Measurements from ENCODE around the gene TRIM6. TPM values are rescaled to one million over a fixed set of nuclear protein-coding genes. Genes with fewer than 3 reads are reported as not detected.
A peak's percentile ranks its signal among the peaks of the same experiment; 100 is the strongest.
"Not testable (repeated sequence)": the region's sequence is repeated elsewhere in the genome, so short reads cannot be mapped to it uniquely, and the experiment has no call there.

TRIM6 gene, protein sequence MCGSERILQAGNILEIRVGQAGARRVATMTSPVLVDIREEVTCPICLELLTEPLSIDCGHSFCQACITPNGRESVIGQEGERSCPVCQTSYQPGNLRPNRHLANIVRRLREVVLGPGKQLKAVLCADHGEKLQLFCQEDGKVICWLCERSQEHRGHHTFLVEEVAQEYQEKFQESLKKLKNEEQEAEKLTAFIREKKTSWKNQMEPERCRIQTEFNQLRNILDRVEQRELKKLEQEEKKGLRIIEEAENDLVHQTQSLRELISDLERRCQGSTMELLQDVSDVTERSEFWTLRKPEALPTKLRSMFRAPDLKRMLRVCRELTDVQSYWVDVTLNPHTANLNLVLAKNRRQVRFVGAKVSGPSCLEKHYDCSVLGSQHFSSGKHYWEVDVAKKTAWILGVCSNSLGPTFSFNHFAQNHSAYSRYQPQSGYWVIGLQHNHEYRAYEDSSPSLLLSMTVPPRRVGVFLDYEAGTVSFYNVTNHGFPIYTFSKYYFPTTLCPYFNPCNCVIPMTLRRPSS
- polyA plus RNA-seq (2014; cell fraction: cytosol; rRNA removed) = 0.07 and 0.21 TPM in 2 replicates
- polyA plus RNA-seq (2014; cell fraction: nucleus; rRNA removed) = 0.03 and 3.7 TPM in 2 replicates

GRCh38 chr11:5596607-5597201, at the start of gene TRIM6:
Gene TRIM6, plus strand, starts transcription at chr11:5596637. Its CDS starts 261 bp downstream, at chr11:5596898.
- DNase-seq (ENCODE audit: low spot score) = no peak

- no peak for DNase-seq (ENCODE audit: low spot score)
Observed at GRCh38 chr11:5547982-5548381, 48.5 kb upstream of the TRIM6 start.

DNA sequence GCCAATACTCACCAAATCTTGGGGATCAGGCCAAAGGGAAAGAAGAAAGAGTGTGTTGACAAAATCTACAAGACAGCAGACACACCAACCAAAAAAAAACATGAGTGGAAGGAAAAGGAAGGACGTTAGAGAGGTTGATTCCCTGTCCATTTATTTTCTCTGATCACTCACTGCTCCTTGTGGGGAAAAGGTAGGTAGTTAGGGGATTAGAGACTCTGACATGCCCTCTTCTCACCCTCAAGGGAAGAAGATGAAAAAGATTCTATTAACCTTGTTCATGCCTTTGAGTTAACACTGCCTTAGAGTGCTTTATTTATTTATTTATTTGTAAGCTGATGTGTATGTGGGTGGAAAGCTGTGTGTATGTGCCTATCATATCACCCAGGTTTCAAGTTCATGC, 48.0 kb upstream of the TRIM6 start, which contains the start of gene OR52H1:
Gene OR52H1 (minus strand): TSS at position 101 of the 400 bp plus-strand sequence. CDS start 3,035 bp downstream, outside the sequence.
- no peak for DNase-seq (ENCODE audit: low spot score)

DNA sequence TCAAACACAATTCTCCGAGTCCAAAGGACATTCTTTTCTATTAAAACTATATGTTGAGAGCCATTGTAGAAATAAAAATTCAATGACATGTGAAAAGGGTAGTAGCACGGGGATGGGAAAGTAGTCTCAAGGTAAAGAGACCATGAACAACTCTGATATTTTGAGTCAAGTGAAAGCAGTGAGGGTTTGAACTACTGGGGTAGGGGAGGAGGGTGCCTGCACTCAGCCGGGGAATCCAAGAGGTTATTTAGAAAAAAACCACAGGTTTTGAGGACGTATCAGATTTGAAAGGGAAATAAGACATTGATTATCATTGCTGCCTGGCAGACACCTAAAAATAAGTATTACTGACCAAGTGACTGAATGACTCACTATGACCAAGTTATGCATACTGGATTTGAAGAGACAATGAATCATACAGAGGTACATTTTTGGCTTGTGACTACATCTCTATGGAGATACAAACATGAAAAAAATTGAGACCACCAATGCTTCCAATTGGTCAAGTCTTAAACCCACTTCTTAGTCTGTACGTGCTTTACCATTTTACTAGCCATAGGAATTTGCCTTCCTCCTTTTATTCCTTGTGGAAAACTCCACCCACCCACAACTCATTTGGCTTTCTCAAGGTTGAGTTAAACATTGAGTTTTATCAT, 45.9 kb upstream of the TRIM6 start:
- no peak for DNase-seq (ENCODE audit: low spot score)

DNA sequence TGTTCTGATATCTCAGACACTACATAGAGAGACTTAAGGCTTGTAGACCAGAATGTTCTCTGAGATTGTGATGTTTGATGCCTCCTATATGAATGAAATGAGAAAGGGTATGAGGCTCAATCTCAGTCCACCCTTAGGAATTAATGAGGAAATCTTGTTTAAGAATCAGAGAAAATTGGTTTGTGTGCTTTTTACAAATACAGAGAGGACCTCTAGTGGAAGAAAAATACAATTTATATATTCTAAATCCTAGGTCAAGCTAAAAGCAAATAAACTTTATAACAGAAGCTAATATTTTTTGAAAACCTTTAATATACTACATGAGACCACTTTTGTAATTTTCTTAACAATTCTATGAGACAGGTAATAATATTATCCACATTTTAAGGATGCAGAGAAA, 43.1 kb upstream of the TRIM6 start:
- no peak for DNase-seq (ENCODE audit: low spot score)

DNA sequence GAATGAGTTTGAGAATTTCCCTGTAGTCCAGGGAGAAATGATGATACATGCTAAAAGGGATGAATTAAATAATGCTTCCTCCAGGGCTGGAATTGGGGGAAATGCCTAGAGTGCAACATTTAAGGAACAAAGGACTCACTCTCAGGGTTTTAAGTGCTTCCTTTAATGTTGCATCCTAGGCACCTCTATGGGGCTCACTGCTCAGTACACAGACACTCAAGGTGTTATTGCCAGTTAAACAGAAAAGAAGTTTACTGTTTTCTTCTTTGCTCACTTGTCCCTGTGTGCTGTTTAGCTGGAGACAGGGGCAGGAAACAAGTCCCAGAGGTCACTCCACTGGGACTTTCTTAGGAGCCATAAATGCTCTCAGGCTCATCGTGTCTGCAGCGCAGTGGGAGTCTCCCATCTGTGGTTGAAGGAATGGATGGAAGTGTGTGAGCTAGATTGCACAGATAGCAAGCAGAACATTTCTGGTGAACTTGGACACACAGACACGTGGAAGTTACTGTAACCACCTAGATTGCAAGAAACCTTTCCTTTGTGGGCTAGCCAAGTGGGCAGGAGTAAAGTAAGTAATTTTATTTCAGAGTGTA, 39.7 kb upstream of the TRIM6 start:
- DNase-seq (ENCODE audit: low spot score) = no peak

DNA sequence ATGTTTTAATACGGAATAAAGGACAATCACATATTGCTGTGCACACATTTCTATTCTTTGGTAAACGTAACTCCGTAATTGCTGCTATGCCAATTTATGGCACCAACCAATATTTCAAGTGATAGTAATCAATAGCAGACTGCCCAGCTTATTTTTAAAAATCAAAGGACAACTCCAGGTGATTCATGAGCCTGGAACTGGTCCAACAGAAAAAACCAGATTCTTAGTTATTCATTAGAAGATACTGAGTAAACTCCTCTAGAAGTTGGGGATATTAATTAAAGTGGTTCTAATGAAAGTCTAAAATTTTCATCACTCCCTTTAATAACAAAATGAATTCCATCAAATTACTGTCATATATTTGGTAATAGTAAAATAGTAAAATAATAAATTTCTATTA, 38.7 kb upstream of the TRIM6 start:
- DNase-seq (ENCODE audit: low spot score) = no peak

DNA sequence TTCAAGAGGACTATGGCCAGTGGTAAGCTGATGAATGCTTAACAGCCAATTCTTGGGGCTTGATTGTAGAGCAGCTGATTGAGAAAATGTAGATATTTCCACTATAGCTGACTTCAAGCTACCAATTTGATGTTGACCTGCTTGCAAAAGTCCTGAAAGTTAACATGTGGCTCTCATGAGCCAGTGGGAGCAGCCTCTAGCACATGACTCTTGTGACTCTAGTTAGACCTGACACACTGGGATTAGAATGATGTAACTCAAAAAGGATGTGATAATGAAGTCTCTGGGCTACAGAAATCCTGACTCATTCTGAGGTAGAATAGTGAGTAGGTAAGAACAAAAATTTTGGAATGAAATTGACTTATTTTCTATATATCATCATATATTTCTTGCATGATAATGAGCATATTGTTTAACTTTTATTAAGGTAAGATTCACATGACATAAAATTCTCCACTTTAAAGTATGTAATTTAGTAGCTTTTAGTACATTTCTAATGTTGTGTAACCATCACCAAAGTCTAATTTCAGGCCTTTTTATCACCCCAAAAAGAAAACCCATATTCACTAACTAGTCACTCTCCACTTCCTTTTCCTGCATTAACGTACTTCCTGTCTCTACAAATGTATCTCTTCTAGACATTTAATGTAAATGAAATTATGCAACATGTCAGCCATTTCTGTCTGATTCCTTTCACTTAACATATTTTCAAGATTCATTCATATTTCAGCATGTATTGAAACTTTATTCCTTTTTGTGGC, 32.0 kb upstream of the TRIM6 start:
- no peak for DNase-seq (ENCODE audit: low spot score)

DNA sequence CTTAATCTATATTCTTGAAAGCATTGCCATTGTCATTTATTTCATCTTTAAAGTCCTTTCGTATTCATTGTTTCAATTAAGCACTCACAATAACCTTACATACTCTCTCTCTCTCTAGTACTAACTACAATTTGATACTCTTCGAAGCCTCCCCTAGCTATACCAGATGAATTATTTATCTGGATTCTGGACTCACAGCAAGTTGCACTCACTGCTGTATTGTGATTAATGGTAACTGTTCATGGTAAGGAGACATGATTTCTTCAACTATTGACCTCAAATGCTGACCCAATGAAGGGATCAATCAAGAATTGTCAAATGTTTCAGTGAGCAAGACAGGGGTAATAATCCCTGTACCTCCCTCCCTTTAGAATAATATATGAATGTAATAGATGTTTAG, 21.8 kb upstream of the TRIM6 start:
- DNase-seq (ENCODE audit: low spot score) = no peak

- DNase-seq (ENCODE audit: low spot score) = no peak
Observed at GRCh38 chr11:5575152-5575551, 21.3 kb upstream of the TRIM6 start.

DNA sequence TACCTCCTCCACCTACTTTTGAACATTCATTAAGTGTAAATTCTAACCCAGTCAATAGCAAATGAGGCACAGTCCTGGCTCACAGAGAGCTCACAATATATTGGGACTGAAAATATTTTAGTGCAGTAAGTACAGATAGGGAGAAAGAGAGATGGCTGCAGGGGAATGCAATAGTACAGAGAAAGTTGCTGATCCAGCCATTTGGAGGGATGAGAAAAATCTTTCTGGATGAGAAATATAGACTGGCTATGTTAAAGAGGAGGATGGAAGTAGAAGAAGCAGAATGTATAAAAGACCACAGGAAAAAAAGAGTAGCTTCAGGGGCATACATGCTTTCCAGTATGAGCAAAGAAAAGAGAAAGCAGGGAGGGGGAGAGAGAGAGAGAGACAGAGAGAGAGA, 19.3 kb upstream of the TRIM6 start:
- DNase-seq (ENCODE audit: low spot score) = no peak

DNA sequence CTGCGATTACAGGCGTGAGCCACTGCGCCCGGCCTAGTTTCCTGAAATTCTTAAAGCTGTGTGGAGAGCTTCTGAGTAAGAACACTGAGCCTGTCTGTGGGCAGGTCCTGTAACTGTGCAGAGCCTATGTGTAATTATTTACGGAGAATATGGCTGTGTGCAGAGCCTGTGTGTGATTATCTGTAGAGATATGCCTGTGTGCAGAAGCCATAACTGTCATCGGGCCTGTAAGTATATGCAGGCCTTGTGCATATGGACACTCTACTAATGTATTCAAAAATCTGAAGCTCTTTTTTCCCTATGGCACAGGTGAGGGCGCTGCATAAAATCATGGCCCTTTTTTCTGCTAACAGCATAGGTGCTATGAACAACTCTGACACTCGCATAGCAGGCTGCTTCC, 15.9 kb upstream of the TRIM6 start, which contains the start of gene OR52B6:
Gene OR52B6 (plus strand): TSS at position 301 of the 400 bp plus-strand sequence. CDS start 0 bp downstream, at position 301.
- no peak for DNase-seq (ENCODE audit: low spot score)

- no peak for DNase-seq (ENCODE audit: low spot score)
Observed at GRCh38 chr11:5581014-5581413, 15.4 kb upstream of the TRIM6 start.

DNA sequence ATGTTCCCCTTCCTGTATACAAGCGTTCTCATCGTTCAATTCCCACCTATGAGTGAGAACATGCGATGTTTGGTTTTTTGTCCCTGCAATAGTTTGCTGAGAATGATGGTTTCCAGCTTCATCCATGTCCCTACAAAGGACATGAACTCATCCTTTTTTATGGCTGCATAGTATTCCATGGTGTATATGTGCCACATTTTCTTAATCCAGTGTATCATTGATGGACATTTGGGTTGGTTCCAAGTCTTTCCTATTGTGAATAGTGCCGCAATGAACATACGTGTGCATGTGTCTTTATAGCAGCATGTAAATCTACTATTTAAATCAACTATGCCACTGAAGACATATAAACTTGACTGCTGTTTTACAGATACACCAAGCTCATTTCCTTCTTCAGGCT, 12.0 kb upstream of the TRIM6 start:
- DNase-seq (ENCODE audit: low spot score) = not testable (repeated sequence)

DNA sequence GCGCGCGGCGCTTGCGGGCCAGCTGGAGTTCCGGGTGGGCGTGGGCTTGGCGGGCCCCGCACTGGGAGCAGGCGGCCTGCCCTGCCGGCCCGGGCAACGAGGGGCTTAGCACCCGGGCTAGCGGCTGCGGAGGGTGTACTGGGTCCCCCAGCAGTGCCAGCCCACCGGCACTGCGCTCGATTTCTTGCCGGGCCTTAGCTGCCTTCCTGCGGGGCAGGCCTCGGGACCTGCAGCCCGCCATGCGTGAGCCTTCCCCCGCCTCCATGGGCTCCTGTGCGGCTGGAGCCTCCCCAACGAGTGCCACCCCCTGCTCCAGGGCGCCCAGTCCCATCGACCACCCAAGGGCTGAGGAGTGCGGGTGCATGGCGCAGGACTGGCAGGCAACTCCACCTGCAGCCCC, 6.5 kb upstream of the TRIM6 start:
- DNase-seq (ENCODE audit: low spot score) = not testable (repeated sequence)

- no peak for DNase-seq (ENCODE audit: low spot score)
Observed at GRCh38 chr11:5591613-5592012, 4.8 kb upstream of the TRIM6 start.

- no peak for DNase-seq (ENCODE audit: low spot score)
Observed at GRCh38 chr11:5592615-5593014, 3.8 kb upstream of the TRIM6 start.

GRCh38 chr11:5593146-5593545, 3.3 kb upstream of the TRIM6 start:
- no peak for DNase-seq (ENCODE audit: low spot score)

GRCh38 chr11:5597953-5598352, 1.5 kb downstream of the TRIM6 start:
- DNase-seq (ENCODE audit: low spot score) = no peak

DNA sequence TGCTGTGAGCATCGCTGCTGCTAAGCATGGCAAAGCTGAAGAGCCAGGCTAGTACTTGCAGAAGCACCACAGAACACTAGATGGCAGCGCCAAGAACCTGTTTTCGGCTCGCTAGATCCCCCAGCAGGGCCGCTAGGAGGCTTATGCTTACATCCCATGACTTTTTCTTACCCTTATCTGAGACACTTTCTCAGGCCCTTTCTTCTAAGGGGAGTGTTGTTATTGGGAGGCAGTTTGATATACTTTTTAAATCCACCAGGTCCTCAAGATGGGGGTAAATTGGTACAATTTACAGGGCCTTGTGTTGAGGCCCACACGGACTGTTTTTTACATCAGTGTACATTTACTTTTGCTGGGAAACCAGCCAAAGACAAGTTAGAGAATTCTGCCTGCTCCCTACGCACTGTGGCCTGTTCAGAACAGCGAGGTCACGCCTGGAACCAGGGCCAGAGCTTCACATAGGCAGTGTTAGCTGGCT, 4.0 kb downstream of the TRIM6 start:
- peak; percentile 48 for DNase-seq (ENCODE audit: low spot score)

DNA sequence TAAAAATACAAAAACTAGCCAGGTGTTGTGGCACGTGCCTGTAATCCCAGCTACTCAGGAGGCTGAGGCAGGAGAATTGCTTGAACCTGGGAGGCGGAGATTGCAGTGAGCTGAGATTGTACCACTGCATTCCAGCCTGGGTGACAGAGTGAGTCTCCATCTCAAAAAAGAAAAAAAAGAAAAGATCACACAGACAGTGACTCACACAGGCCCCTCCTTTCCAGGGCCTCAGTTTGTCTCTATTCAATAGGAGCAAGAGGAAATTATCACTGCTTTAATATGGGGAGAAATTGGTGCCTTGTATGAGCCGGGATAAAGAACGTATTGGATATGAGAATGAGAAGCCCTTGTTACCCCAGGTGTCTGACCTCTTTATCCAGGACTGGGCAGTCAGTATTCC, 6.4 kb downstream of the TRIM6 start:
- not testable (repeated sequence) for DNase-seq (ENCODE audit: low spot score)
